HG03558 (cell line): Measurements from ENCODE around the gene NAA80.

Source experiments
- ATAC-seq: cut with Tn5 transposase; IDR thresholded peaks from one replicate; pipeline ENCODE4 v1.9.1; 2021; ENCODE audit warnings: moderate number of reproducible peaks; ENCODE audit not compliant: unreplicated experiment; ENCODE audit errors: extremely low read depth

NAA80 gene

GRCh38 chr3:50298836-50299637 is at the start of gene NAA80, which contains the start of gene HYAL3:
TSS of gene NAA80 (minus strand) at chr3:50299405. CDS start at chr3:50297463, 1,942 bp downstream.
TSS of gene HYAL3 (minus strand) at chr3:50299405. CDS start at chr3:50295602, 3,803 bp downstream.
- peak; percentile 51 for ATAC-seq

GRCh38 chr3:50347187-50347813 is 48.1 kb upstream of the NAA80 start:
- no peak for ATAC-seq

GRCh38 chr3:50345586-50346234 is 46.5 kb upstream of the NAA80 start, which contains the start of gene ZMYND10:
TSS of gene ZMYND10 (minus strand) at chr3:50345732. CDS start at chr3:50345579, 153 bp downstream.
- ATAC-seq, result no peak

- ATAC-seq, result no peak
Measured at GRCh38 chr3:50345008-50345407, 45.8 kb upstream of the NAA80 start.

GRCh38 chr3:50342813-50343633 is 43.8 kb upstream of the NAA80 start:
- ATAC-seq, result no peak

- ATAC-seq, result no peak
Measured at GRCh38 chr3:50341996-50342650, 42.9 kb upstream of the NAA80 start.

GRCh38 chr3:50341537-50341936 is 42.3 kb upstream of the NAA80 start:
- ATAC-seq, result no peak

GRCh38 chr3:50340448-50341329 is 41.5 kb upstream of the NAA80 start, which contains the start of gene RASSF1:
TSS of gene RASSF1 (minus strand) at chr3:50340836. CDS start at chr3:50340805, 31 bp downstream.
- no peak for ATAC-seq

- ATAC-seq, result no peak
Measured at GRCh38 chr3:50340147-50340447, 40.9 kb upstream of the NAA80 start.

GRCh38 chr3:50339485-50340146 is 40.4 kb upstream of the NAA80 start:
- no peak for ATAC-seq

- no peak for ATAC-seq
Measured at GRCh38 chr3:50338965-50339364, 39.8 kb upstream of the NAA80 start.

GRCh38 chr3:50337175-50337861 is 38.1 kb upstream of the NAA80 start:
- peak; percentile 63 for ATAC-seq

- ATAC-seq, result peak; percentile 1
Measured at GRCh38 chr3:50336452-50337174, 37.4 kb upstream of the NAA80 start.

- ATAC-seq, result no peak
Measured at GRCh38 chr3:50334339-50335075, 35.3 kb upstream of the NAA80 start.

GRCh38 chr3:50333744-50334328 is 34.6 kb upstream of the NAA80 start:
- no peak for ATAC-seq

GRCh38 chr3:50331364-50331907 is 32.2 kb upstream of the NAA80 start:
- ATAC-seq, result no peak
